Measurements from ENCODE around the gene E2F4.

DNA sequence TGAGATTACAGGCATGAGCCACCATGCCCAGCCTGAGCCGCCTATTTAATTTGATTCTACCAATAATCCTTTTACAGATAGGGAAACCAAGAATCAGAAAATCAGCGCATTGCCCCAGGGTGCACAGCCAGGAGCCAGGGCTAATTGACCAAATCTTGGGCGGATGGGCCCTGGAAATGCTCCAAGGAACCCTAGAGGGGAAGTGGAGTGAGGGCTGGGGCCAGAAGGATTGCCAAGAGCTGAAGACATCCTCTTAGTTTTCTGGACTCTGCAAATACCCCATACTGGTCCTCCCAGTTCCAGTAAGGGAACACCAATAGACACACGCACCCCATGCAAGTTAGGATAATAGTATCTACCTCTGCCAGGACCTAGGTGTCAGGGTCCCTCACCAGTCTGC lies 51.5 kb downstream of the E2F4 start:
- TF ChIP-seq, protein P1, sequence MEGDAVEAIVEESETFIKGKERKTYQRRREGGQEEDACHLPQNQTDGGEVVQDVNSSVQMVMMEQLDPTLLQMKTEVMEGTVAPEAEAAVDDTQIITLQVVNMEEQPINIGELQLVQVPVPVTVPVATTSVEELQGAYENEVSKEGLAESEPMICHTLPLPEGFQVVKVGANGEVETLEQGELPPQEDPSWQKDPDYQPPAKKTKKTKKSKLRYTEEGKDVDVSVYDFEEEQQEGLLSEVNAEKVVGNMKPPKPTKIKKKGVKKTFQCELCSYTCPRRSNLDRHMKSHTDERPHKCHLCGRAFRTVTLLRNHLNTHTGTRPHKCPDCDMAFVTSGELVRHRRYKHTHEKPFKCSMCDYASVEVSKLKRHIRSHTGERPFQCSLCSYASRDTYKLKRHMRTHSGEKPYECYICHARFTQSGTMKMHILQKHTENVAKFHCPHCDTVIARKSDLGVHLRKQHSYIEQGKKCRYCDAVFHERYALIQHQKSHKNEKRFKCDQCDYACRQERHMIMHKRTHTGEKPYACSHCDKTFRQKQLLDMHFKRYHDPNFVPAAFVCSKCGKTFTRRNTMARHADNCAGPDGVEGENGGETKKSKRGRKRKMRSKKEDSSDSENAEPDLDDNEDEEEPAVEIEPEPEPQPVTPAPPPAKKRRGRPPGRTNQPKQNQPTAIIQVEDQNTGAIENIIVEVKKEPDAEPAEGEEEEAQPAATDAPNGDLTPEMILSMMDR (IDR thresholded peaks at IDR 0.05; ENCODE audit: low read depth, low read length), result no peak
- no peak for TF ChIP-seq POLR2A (IDR thresholded peaks at IDR 0.05; ENCODE audit: extremely low read depth, insufficient read length)

All from NB4 (cell line).